Mesenchymal stem cell (in vitro differentiated cells and primary cell): Measurements from ENCODE around the gene RERE.

ENCODE experiments used
- DNase-seq: peaks from one replicate; pipeline ENCODE4 v3.0.0-alpha.2; 2013
- H2AFZ ChIP-seq: one replicate; pipeline ENCODE4 v1.6.1; 2013; ENCODE audit warnings: low read depth, mild to moderate bottlenecking, control low read depth, inconsistent platforms, low read length, moderate library complexity
- H2AK5ac ChIP-seq: 2 replicates; pipeline ENCODE4 v1.6.1; 2013; ENCODE audit warnings: low read length, moderate library complexity, mild to moderate bottlenecking, inconsistent platforms; ENCODE audit not compliant: severe bottlenecking
- H2BK120ac ChIP-seq: one replicate; pipeline ENCODE4 v1.6.1; 2013; ENCODE audit warnings: low read depth, mild to moderate bottlenecking, inconsistent platforms, low read length, moderate library complexity
- H2BK12ac ChIP-seq, 2 experiments: one replicate each; pipeline ENCODE4 v1.6.1; 2013; ENCODE audit warnings: inconsistent platforms in 2 of 2, low read length in 2 of 2, mild to moderate bottlenecking in 2 of 2, moderate library complexity in 2 of 2, control low read depth in 1 of 2
- H2BK15ac ChIP-seq: one replicate; pipeline ENCODE4 v1.6.1; 2013; ENCODE audit warnings: mild to moderate bottlenecking, low read depth, inconsistent platforms; ENCODE audit not compliant: poor library complexity, severe bottlenecking
- H2BK5ac ChIP-seq: 2 replicates; pipeline ENCODE4 v1.6.1; 2013; ENCODE audit warnings: low read depth, mild to moderate bottlenecking, low read length, control low read depth, inconsistent platforms; ENCODE audit not compliant: poor library complexity, severe bottlenecking
- H3K14ac ChIP-seq, 2 experiments: one replicate each; pipeline ENCODE4 v1.6.1; 2013; ENCODE audit warnings: inconsistent platforms in 2 of 2, low read length in 2 of 2, control low read depth in 1 of 2, mild to moderate bottlenecking in 1 of 2, moderate library complexity in 1 of 2
- H3K18ac ChIP-seq, 2 experiments: one replicate each; pipeline ENCODE4 v1.6.1; 2013; ENCODE audit warnings: inconsistent platforms in 2 of 2, low read length in 2 of 2, control low read depth in 1 of 2, low read depth in 1 of 2, mild to moderate bottlenecking in 1 of 2
- H3K23ac ChIP-seq, 2 experiments: one replicate each; pipeline ENCODE4 v1.6.1; 2013; ENCODE audit warnings: inconsistent platforms in 2 of 2, low read length in 2 of 2, mild to moderate bottlenecking in 2 of 2, moderate library complexity in 2 of 2, control low read depth in 1 of 2
- H3K27ac ChIP-seq: 2 replicates; pipeline ENCODE4 v1.5.1; 2013; ENCODE audit warnings: mild to moderate bottlenecking, moderate library complexity, low read length, control low read depth, inconsistent platforms; ENCODE audit not compliant: poor library complexity, severe bottlenecking
- H3K27me3 ChIP-seq, 2 experiments: 2 replicates each; pipeline versions ENCODE4 v1.6.1 to v1.7.0; 2013; ENCODE audit warnings: low read length in 2 of 2, mild to moderate bottlenecking in 2 of 2, moderate library complexity in 2 of 2, control low read depth in 1 of 2, inconsistent platforms in 1 of 2; ENCODE audit not compliant: control insufficient read depth in 1 of 2, insufficient read depth in 1 of 2
- H3K36me3 ChIP-seq, 2 experiments: 2 replicates each; pipeline versions ENCODE4 v1.6.1 to v1.7.0; 2013; ENCODE audit warnings: low read length in 2 of 2, control low read depth in 1 of 2, inconsistent platforms in 1 of 2, low read depth in 1 of 2, mild to moderate bottlenecking in 1 of 2; ENCODE audit not compliant: insufficient read depth in 2 of 2, control insufficient read depth in 1 of 2
- H3K4ac ChIP-seq, 2 experiments: one replicate each; pipeline ENCODE4 v1.6.1; 2013; ENCODE audit warnings: inconsistent platforms in 2 of 2, low read length in 2 of 2, mild to moderate bottlenecking in 2 of 2, moderate library complexity in 2 of 2, control low read depth in 1 of 2, low read depth in 1 of 2
- H3K4me1 ChIP-seq: 2 replicates; pipeline ENCODE4 v1.6.1; 2013; ENCODE audit warnings: low read depth, low read length, control low read depth; ENCODE audit not compliant: control insufficient read depth, insufficient read depth
- H3K4me2 ChIP-seq: 2 replicates; pipeline ENCODE4 v1.6.1; 2013; ENCODE audit warnings: low read length, mild to moderate bottlenecking, inconsistent platforms; ENCODE audit not compliant: poor library complexity, severe bottlenecking
- H3K4me3 ChIP-seq, 2 experiments: 2 replicates each; pipeline versions ENCODE4 v1.5.1 to v1.7.0; 2013; ENCODE audit warnings: low read length in 2 of 2, mild to moderate bottlenecking in 2 of 2, control low read depth in 1 of 2, low read depth in 1 of 2; ENCODE audit not compliant: insufficient read depth in 1 of 2
- H3K79me1 ChIP-seq: replicated peaks from 2 replicates; pipeline ENCODE4 v1.6.1; 2013; ENCODE audit warnings: mild to moderate bottlenecking, control low read depth, low read length, inconsistent platforms; ENCODE audit not compliant: poor library complexity, severe bottlenecking
- H3K9ac ChIP-seq: 2 replicates; pipeline ENCODE4 v1.7.0; 2013; ENCODE audit warnings: mild to moderate bottlenecking, low read length, moderate library complexity
- H3K9me3 ChIP-seq: 2 replicates; pipeline ENCODE4 v1.7.0; 2013; ENCODE audit warnings: mild to moderate bottlenecking, low read length; ENCODE audit not compliant: control insufficient read depth
- H4K8ac ChIP-seq: one replicate; pipeline ENCODE4 v1.6.1; 2013; ENCODE audit warnings: inconsistent platforms, mild to moderate bottlenecking, low read length, moderate library complexity
- H4K91ac ChIP-seq: one replicate; pipeline ENCODE4 v1.6.1; 2013; ENCODE audit warnings: mild to moderate bottlenecking, low read length, inconsistent platforms
- WGBS: methylation state at CpG from one replicate; pipeline ENCODE4 v1.1.7; 2013; ENCODE audit warnings: mixed read lengths; 5-methylcytosine and 5-hydroxymethylcytosine counted together

RERE gene

GRCh38 chr1:8590721-8591351 is 226.6 kb downstream of the RERE start:
- Histone ChIP-seq H3K9ac (peak overlapping the region; percentile 65), H3K79me1 (peaks cover 37% of the 10 kb centered on the region), H4K8ac (no peak overlapping the region), H2BK5ac (no peak overlapping the region), H2BK120ac (no peak overlapping the region), H2AK5ac (no peak overlapping the region), H2BK12ac (no peak overlapping the region), H3K4me1 (peaks cover 2% of the 10 kb centered on the region), H3K36me3 (no peaks in the 10 kb centered on the region), H3K14ac (no peak overlapping the region), H3K9me3 (no peaks in the 10 kb centered on the region), H3K18ac (no peak overlapping the region), H3K27me3 (no peaks in the 10 kb centered on the region), H4K91ac (no peak overlapping the region), H3K23ac (no peak overlapping the region), H3K27ac (no peak overlapping the region), H2BK15ac (no peak overlapping the region), H3K4me2 (no peak overlapping the region), H3K4ac (no peak overlapping the region), H2AFZ (no peak overlapping the region), H3K4me3 (peak overlapping the region in 1 of 2 experiments; percentile 46)
- 87% methylated on average over 3 of the region's 6 CpGs for WGBS
- DNase-seq, result no peak

- H3K36me3 ChIP-seq, result no peaks in the 10 kb centered on the region
- no peak overlapping the region for H2BK15ac ChIP-seq
- H3K79me1 ChIP-seq, result peaks cover 32% of the 10 kb centered on the region
- no peak overlapping the region for H3K4me3 ChIP-seq
- H3K27ac ChIP-seq, result no peak overlapping the region
- H2BK5ac ChIP-seq, result no peak overlapping the region
- no peaks in the 10 kb centered on the region for H3K9me3 ChIP-seq
- H2BK12ac ChIP-seq, result no peak overlapping the region
- H3K14ac ChIP-seq, result no peak overlapping the region
- no peak overlapping the region for H2BK120ac ChIP-seq
- no peaks in the 10 kb centered on the region for H3K4me1 ChIP-seq
- H4K8ac ChIP-seq, result no peak overlapping the region
- no peak overlapping the region for H3K4ac ChIP-seq
- WGBS, result 97% methylated on average over 4 of the region's 4 CpGs
- H2AK5ac ChIP-seq, result no peak overlapping the region
- H4K91ac ChIP-seq, result no peak overlapping the region
- H2AFZ ChIP-seq, result no peak overlapping the region
- no peak overlapping the region for H3K23ac ChIP-seq
- no peak overlapping the region for H3K18ac ChIP-seq
- no peak overlapping the region for H3K4me2 ChIP-seq
- H3K27me3 ChIP-seq, result no peaks in the 10 kb centered on the region
- no peak overlapping the region for H3K9ac ChIP-seq
- DNase-seq, result no peak
Observed at GRCh38 chr1:8589571-8589970, 227.9 kb downstream of the RERE start.

GRCh38 chr1:8587784-8588183 is 229.7 kb downstream of the RERE start:
- Histone ChIP-seq H3K27ac (no peak overlapping the region), H3K18ac (no peak overlapping the region), H2BK12ac (no peak overlapping the region), H3K4me2 (no peak overlapping the region), H3K4me3 (no peak overlapping the region), H3K23ac (no peak overlapping the region), H2AFZ (no peak overlapping the region), H3K9me3 (no peaks in the 10 kb centered on the region), H2AK5ac (no peak overlapping the region), H4K8ac (no peak overlapping the region), H2BK120ac (no peak overlapping the region), H2BK15ac (no peak overlapping the region), H3K14ac (no peak overlapping the region), H3K4ac (no peak overlapping the region), H3K36me3 (no peaks in the 10 kb centered on the region), H3K79me1 (peaks cover 24% of the 10 kb centered on the region), H2BK5ac (no peak overlapping the region), H4K91ac (no peak overlapping the region), H3K27me3 (no peaks in the 10 kb centered on the region), H3K9ac (no peak overlapping the region), H3K4me1 (peaks cover 3% of the 10 kb centered on the region)
- 75% methylated on average over 4 of the region's 5 CpGs for WGBS
- no peak for DNase-seq

- Histone ChIP-seq H2BK5ac (no peak overlapping the region), H3K4me2 (no peak overlapping the region), H3K4me3 (no peak overlapping the region), H3K36me3 (no peaks in the 10 kb centered on the region), H3K27me3 (no peaks in the 10 kb centered on the region), H2BK120ac (no peak overlapping the region), H3K18ac (no peak overlapping the region), H3K4me1 (peaks cover 3% of the 10 kb centered on the region), H3K4ac (no peak overlapping the region), H3K79me1 (peaks cover 25% of the 10 kb centered on the region), H2AFZ (no peak overlapping the region), H3K27ac (no peak overlapping the region), H3K9ac (no peak overlapping the region), H2BK12ac (no peak overlapping the region), H4K8ac (no peak overlapping the region), H3K14ac (no peak overlapping the region), H3K23ac (no peak overlapping the region), H3K9me3 (no peaks in the 10 kb centered on the region), H2AK5ac (no peak overlapping the region), H2BK15ac (no peak overlapping the region), H4K91ac (no peak overlapping the region)
- WGBS, result 100% methylated on average over 1 of the region's 1 CpG
- no peak for DNase-seq
Observed at GRCh38 chr1:8586438-8586837, 231.0 kb downstream of the RERE start.
